ENCODE data around the gene NID2.

The NID2 gene

GRCh38 chr14:52007637-52008036 is 61.2 kb downstream of the NID2 start:
- no peak for TF ChIP-seq CTCF (IDR thresholded peaks at IDR 0.05; ENCODE audit: low read depth, low read length, missing control alignments)
- H3K4me3 ChIP-seq (replicated peaks; ENCODE audit: low read depth, low read length), result no peak overlapping the region
- DNase-seq (ENCODE audit: extremely low read depth, low read depth), result no peak

GRCh38 chr14:52007211-52007610 is 61.6 kb downstream of the NID2 start:
- TF ChIP-seq CTCF (IDR thresholded peaks at IDR 0.05; ENCODE audit: low read depth, low read length, missing control alignments), result no peak
- no peak for DNase-seq (ENCODE audit: extremely low read depth, low read depth)
- H3K4me3 ChIP-seq (replicated peaks; ENCODE audit: low read depth, low read length), result no peak overlapping the region

- no peak for TF ChIP-seq CTCF (IDR thresholded peaks at IDR 0.05; ENCODE audit: low read depth, low read length, missing control alignments)
- H3K4me3 ChIP-seq (replicated peaks; ENCODE audit: low read depth, low read length), result no peak overlapping the region
- no peak for DNase-seq (ENCODE audit: extremely low read depth, low read depth)
Measured at GRCh38 chr14:52006361-52006760, 62.5 kb downstream of the NID2 start.

GRCh38 chr14:52005625-52006024 is 63.2 kb downstream of the NID2 start:
- DNase-seq (ENCODE audit: extremely low read depth, low read depth), result no peak
- no peak for TF ChIP-seq CTCF (IDR thresholded peaks at IDR 0.05; ENCODE audit: low read depth, low read length, missing control alignments)
- no peak overlapping the region for H3K4me3 ChIP-seq (replicated peaks; ENCODE audit: low read depth, low read length)

- no peak for TF ChIP-seq CTCF (IDR thresholded peaks at IDR 0.05; ENCODE audit: low read depth, low read length, missing control alignments)
- no peak for DNase-seq (ENCODE audit: extremely low read depth, low read depth)
- no peak overlapping the region for H3K4me3 ChIP-seq (replicated peaks; ENCODE audit: low read depth, low read length)
Measured at GRCh38 chr14:52003324-52003723, 65.5 kb downstream of the NID2 start.

GRCh38 chr14:52002542-52002941 is 66.3 kb downstream of the NID2 start:
- no peak for DNase-seq (ENCODE audit: extremely low read depth, low read depth)
- no peak overlapping the region for H3K4me3 ChIP-seq (replicated peaks; ENCODE audit: low read depth, low read length)
- no peak for TF ChIP-seq CTCF (IDR thresholded peaks at IDR 0.05; ENCODE audit: low read depth, low read length, missing control alignments)

- DNase-seq (ENCODE audit: extremely low read depth, low read depth), result no peak
- no peak overlapping the region for H3K4me3 ChIP-seq (replicated peaks; ENCODE audit: low read depth, low read length)
- no peak for TF ChIP-seq CTCF (IDR thresholded peaks at IDR 0.05; ENCODE audit: low read depth, low read length, missing control alignments)
Measured at GRCh38 chr14:52000696-52001095, 68.2 kb downstream of the NID2 start.
